ENCODE measurements around the gene ABCF3.

The ABCF3 gene

GRCh38 chr3:184168363-184169120, 17.5 kb upstream of the ABCF3 start:
- no peak for DNase-seq (ENCODE audit: low read depth)

- DNase-seq (ENCODE audit: low read depth) = no peak
Measured at GRCh38 chr3:184169896-184170875, 15.8 kb upstream of the ABCF3 start.

GRCh38 chr3:184171562-184171961, 14.4 kb upstream of the ABCF3 start:
- no peak for DNase-seq (ENCODE audit: low read depth)

- DNase-seq (ENCODE audit: low read depth) = peak; percentile 81
Measured at GRCh38 chr3:184172681-184173373, 13.2 kb upstream of the ABCF3 start.

GRCh38 chr3:184173374-184173722, 12.7 kb upstream of the ABCF3 start:
- no peak for DNase-seq (ENCODE audit: low read depth)

GRCh38 chr3:184174284-184174645, 11.7 kb upstream of the ABCF3 start:
- no peak for DNase-seq (ENCODE audit: low read depth)

- DNase-seq (ENCODE audit: low read depth) = peak; percentile 99
Measured at GRCh38 chr3:184174646-184175492, 11.1 kb upstream of the ABCF3 start, which contains the start of gene AP2M1. TSS of gene AP2M1 (plus strand) at chr3:184174855. CDS start at chr3:184176994, 2,139 bp downstream.

GRCh38 chr3:184175506-184175905, 10.5 kb upstream of the ABCF3 start:
- DNase-seq (ENCODE audit: low read depth) = no peak

GRCh38 chr3:184175981-184176376, 10.0 kb upstream of the ABCF3 start:
- no peak for DNase-seq (ENCODE audit: low read depth)

GRCh38 chr3:184176377-184177330, 9.3 kb upstream of the ABCF3 start:
- peak; percentile 82 for DNase-seq (ENCODE audit: low read depth)

GRCh38 chr3:184177331-184177731, 8.7 kb upstream of the ABCF3 start:
- no peak for DNase-seq (ENCODE audit: low read depth)

- no peak for DNase-seq (ENCODE audit: low read depth)
Measured at GRCh38 chr3:184177767-184178306, 8.2 kb upstream of the ABCF3 start.

GRCh38 chr3:184178521-184179138, 7.4 kb upstream of the ABCF3 start:
- DNase-seq (ENCODE audit: low read depth) = no peak

- no peak for DNase-seq (ENCODE audit: low read depth)
Measured at GRCh38 chr3:184180165-184180564, 5.8 kb upstream of the ABCF3 start.

GRCh38 chr3:184181596-184181995, 4.4 kb upstream of the ABCF3 start:
- no peak for DNase-seq (ENCODE audit: low read depth)

GRCh38 chr3:184183679-184184078, 2.3 kb upstream of the ABCF3 start:
- no peak for DNase-seq (ENCODE audit: low read depth)

GRCh38 chr3:184184546-184185230, 1.3 kb upstream of the ABCF3 start:
- DNase-seq (ENCODE audit: low read depth) = no peak

GRCh38 chr3:184185461-184186183, 377 bp upstream of the ABCF3 start:
- peak; percentile 98 for DNase-seq (ENCODE audit: low read depth)

- no peak for DNase-seq (ENCODE audit: low read depth)
Measured at GRCh38 chr3:184186902-184187207, 856 bp downstream of the ABCF3 start.

Data from GM04504 (cell line).